HG02884 (cell line): Measurements from ENCODE around the gene SLC41A1.

Experiments used
- ATAC-seq: cut with Tn5 transposase; IDR thresholded peaks from one replicate; pipeline ENCODE4 v1.9.1; 2021; ENCODE audit warnings: mild to moderate bottlenecking, moderate library complexity; ENCODE audit not compliant: unreplicated experiment

Gene SLC41A1

DNA sequence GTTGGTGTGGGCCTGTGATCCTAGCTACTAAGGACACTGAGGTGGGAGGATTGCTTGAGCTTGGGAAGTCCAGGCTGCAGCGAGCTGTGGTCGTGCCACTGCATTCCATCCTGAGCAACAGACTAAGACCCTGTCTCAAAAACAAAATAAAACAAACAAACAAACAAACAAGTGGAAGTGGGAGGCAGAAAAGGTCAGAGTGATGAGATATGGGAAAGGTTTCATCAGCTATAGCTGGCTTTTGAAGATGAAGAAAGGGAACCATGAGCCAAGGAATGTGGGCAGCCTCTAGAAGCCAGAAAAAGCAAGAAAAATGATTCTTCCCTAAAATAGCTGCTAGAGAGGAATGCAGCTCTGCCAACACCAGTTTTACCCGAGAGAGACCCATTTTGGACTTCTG is 52.4 kb downstream of the SLC41A1 start:
- no peak for ATAC-seq

DNA sequence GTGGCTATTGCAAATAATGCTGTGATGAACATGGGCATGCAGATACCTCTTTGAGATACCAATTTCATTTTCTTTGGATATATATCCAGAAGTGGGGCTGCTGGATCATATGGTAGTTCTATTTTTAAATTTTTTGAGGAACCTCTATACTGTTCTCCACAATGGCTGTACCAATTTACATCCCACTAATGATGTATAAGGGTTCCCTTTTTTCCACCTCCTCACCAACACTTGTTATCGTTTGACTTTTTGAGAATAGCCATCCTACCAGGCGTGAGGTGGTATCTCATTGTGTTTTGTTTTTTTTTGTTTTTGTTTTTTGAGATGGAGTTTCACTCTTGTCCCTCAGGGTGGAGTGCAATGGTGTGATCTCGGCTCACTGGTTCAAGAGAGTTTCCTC is 56.4 kb downstream of the SLC41A1 start:
- ATAC-seq = no peak

GRCh38 chr1:205754857-205755256 is 58.1 kb downstream of the SLC41A1 start:
- no peak for ATAC-seq

DNA sequence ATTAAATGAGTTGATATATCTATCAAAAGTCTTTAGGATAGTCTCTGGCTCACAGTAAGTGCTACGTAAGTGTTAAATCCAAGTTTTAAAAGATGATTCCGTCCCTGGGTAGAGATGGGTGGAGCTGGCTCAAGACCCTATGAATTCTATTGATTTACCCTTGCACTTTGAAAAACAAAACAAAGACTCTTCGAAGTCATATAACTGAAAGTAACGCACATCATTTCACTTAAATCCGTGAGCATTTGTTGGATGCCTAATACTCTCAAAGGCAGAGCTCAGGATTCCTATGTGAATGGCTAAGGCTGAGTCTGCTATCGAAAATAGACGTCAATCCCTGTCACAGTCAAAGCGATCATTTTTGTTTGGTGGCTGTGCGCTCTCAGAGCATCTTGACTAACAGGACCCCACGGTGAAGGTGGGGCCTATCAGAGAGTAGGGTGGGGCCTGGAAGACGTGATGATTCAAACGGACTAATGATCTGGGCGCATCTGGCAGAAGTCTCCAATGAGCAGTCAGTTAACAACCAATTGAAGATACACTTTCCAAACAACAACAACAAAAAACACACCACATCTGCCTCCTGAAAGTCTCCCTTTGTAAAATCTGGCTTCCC is 61.9 kb downstream of the SLC41A1 start:
- ATAC-seq = no peak

GRCh38 chr1:205750138-205751035 is 62.6 kb downstream of the SLC41A1 start, which contains the start of gene NUCKS1:
TSS of gene NUCKS1 (minus strand) at chr1:205750182. CDS start at chr1:205749973, 209 bp downstream.
- ATAC-seq = peak; percentile 71

- peak; percentile 62 for ATAC-seq
Measured at GRCh38 chr1:205749234-205750137, 63.5 kb downstream of the SLC41A1 start.

DNA sequence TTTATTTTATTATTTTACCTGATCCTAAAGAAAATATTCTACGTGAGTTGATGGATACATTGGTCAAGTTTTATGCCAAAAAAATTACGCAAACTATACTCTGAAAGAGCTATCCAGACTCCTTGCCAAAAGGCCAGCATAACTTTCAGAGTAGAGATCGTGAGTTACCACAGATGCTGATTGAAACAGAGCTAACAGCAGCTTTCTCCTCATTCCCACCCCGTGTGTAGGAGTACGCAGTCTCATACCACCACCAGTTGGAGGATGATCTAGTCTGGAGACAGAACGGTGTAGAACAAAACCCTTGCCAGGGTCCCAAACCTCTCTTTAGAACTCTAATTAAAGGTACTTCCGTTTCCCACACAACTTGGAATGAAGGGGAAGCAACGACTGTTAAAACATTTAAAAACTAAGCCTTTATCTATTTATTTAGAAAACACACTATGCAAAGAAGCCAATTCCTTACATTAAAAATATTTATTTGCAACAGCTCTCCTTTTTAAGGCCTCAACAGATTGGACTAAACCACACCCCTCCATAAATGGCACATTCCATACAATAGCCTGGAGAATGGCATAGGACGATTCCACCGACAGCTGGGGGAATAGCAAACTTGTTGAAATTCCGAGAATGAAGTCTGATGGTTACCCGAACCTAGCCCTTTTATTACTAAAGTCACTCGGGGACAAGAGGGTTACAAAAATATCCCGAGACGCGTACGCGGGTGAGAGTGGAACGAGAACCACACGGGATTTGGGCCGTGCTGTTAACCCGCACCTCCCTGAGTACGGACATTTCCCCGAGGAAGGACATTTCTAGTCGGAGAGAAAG is 64.4 kb downstream of the SLC41A1 start:
- ATAC-seq = peak; percentile 9

GRCh38 chr1:205746757-205747412 is 66.1 kb downstream of the SLC41A1 start:
- ATAC-seq = no peak

GRCh38 chr1:205744403-205744802 is 68.6 kb downstream of the SLC41A1 start:
- ATAC-seq = no peak

DNA sequence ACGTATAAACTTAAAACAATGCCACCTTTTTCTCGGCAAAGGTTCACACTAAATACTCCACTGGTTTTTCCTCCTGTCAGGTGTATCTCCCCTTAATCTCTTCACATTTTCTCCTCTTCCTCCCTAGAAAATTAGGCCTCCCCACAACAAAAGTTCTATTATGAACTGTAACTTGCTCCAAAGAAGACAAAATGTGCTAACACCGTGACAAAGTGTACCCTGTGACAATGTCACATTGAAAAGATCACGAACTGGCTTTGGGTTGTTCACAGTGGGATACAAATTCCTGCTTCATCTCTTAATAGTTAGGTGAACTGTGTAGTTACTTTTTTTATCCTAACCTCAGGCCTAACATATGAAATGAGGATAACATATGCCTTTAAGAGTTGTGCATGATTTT is 69.0 kb downstream of the SLC41A1 start:
- ATAC-seq = no peak

DNA sequence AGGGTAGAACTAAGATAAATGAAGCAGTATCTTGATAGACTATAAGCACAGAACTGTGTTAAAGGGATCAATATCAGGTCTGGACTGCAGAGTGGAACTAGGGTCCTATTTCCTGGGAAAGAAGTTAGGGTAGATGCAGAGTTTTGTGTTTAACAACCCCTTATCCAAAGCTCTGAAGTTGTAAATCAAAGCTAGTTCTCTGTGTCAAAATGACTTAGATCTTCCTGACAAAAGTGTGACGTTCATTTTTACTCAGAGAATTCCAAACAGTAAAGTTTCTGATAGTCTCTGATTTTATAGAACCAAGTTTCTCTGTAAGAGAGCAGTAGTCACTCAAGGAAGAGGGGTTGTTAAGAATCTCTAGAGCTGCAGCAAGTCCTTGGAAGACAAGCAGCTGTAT is 71.3 kb downstream of the SLC41A1 start:
- no peak for ATAC-seq

DNA sequence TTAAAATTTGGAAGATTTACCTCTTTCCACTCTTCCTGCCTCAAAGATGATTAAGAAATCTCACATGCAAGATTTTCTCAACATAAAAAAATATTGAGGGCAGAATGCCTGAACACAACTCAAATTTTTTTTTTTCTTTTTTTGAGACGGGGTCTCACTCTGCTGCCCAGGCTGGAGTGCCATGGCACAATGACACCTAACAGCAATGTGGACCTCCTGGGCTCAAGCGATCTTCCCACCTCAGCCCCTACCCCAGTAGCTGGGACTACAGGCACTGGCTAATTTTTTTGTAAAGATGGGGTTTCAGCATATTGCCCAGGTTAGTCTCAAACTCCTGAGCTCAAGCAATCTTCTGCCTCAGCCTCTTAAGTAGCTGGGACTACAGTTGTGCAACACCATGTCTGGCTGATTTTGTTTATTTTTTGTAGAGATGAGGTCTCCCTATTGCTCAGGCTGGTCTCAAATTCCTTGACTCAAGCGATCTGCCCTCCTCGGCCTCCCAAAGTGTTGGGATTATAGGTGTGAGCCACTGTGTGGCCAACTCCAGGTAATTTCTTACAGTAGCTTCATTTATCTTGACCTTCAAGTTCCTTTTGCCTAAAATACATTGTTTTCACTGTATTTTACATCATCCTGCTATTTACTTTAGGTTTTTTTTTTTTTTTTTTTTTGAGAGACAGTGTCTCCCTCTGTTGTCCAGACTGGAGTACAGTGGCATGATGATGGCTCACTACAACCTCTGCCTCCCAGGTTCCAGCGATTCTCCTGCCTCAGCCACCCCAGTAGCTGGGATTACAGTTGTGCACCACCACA is 73.4 kb downstream of the SLC41A1 start:
- no peak for ATAC-seq
